HFFc6 (cell line): ENCODE measurements around the gene RUNX1. TPM values are rescaled to one million over a fixed set of nuclear protein-coding genes. Genes with fewer than 3 reads are reported as not detected.

ENCODE experiments used
- DNase-seq: peaks from one replicate; pipeline ENCODE4 v3.0.0-alpha.2; 2018
- H3K27ac Mint-ChIP-seq: 2 replicates; pipeline ENCODE4 v1.8.0; 2020; ENCODE audit warnings: mild to moderate bottlenecking, mixed read lengths
- H3K27me3 Mint-ChIP-seq: 2 replicates; pipeline ENCODE4 v1.8.0; 2021; ENCODE audit warnings: mild to moderate bottlenecking, moderate library complexity, mixed read lengths; ENCODE audit not compliant: insufficient read depth
- H3K36me3 Mint-ChIP-seq: 2 replicates; pipeline ENCODE4 v1.8.0; 2021; ENCODE audit warnings: low read depth, mixed read lengths
- H3K4me1 Mint-ChIP-seq: 2 replicates; pipeline ENCODE4 v1.8.0; 2020; ENCODE audit warnings: low read depth, mixed read lengths
- H3K4me3 Mint-ChIP-seq: 2 replicates; pipeline ENCODE4 v1.8.0; 2020; ENCODE audit warnings: mild to moderate bottlenecking, moderate library complexity, mixed read lengths
- H3K9me3 Mint-ChIP-seq: 2 replicates; pipeline ENCODE4 v1.8.0; 2020; ENCODE audit warnings: mild to moderate bottlenecking, mixed read lengths
- CTCF ChIP-seq: fragments of 200-600 bp; sonication (generic); IDR thresholded peaks from 2 replicates; pipeline ENCODE4 v1.5.0; 2021; ENCODE audit warnings: antibody characterized with exemption, mild to moderate bottlenecking
- total RNA-seq, 6 experiments: library from RNA; stranded (reverse); fragmentation: NEBNext Ultra II Directional; extraction: Animal tissue kit (Norgen Biotek cat#: 25700); gene quantifications; 2 replicates in 1 of 6; 3 replicates in 5 of 6; pipeline ENCODE4 v1.2.3, GENCODE V29; 2021

RUNX1 gene
- total RNA-seq, 6 experiments from 2014 or later = 57.4 to 78.9 (median 61.3) TPM

- DNase-seq = no peak
- Mint-ChIP-seq H3K27ac (no peak overlapping the region), H3K27me3 (0 out of 2 replicates have a peak, but pooled peaks cover 2% of the 10 kb centered on the region), H3K9me3 (no peaks in the 10 kb centered on the region), H3K4me1 (peaks cover 71% of the 10 kb centered on the region), H3K36me3 (peaks cover 53% of the 10 kb centered on the region), H3K4me3 (no peak overlapping the region)
- TF ChIP-seq CTCF = no peak
These were observed 25.6 kb downstream of the RUNX1 start for GRCh38 chr21:35023396-35024070.

DNA sequence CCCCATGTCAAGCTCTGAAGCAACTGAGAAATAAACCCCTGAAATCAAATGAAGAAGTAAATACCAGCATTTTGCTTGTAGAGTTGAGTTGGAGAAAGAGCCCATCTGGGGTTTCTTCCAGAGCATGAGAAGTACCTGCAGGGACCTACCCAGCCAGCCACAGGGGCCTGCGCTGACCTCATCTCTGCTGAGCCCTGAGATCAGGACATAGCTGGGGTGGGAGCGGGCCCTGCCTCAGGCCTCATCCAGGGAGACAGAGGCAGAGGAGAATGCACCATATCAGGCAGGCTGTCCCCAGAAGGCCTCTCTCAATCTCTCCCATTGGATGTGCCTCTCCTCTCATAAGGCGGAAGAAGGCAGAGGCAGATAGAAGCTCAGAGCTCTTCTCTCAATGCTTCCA is 27.6 kb downstream of the RUNX1 start:
- H3K9me3 Mint-ChIP-seq = no peaks in the 10 kb centered on the region
- 0 out of 2 replicates have a peak overlapping the region, but pooled peaks have one; percentile 8 for H3K27ac Mint-ChIP-seq
- H3K36me3 Mint-ChIP-seq = peaks cover 53% of the 10 kb centered on the region
- no peak overlapping the region for H3K4me3 Mint-ChIP-seq
- H3K27me3 Mint-ChIP-seq = 0 out of 2 replicates have a peak, but pooled peaks cover 2% of the 10 kb centered on the region
- TF ChIP-seq CTCF = no peak
- H3K4me1 Mint-ChIP-seq = peaks cover 51% of the 10 kb centered on the region
- no peak for DNase-seq

GRCh38 chr21:35020902-35021301 is 28.2 kb downstream of the RUNX1 start:
- H3K27me3 Mint-ChIP-seq = 0 out of 2 replicates have a peak, but pooled peaks cover 2% of the 10 kb centered on the region
- peak overlapping the region; percentile 52; the same call in 1 of the 2 replicates for H3K27ac Mint-ChIP-seq
- no peak for TF ChIP-seq CTCF
- H3K9me3 Mint-ChIP-seq = no peaks in the 10 kb centered on the region
- peaks cover 51% of the 10 kb centered on the region for H3K36me3 Mint-ChIP-seq
- no peak overlapping the region for H3K4me3 Mint-ChIP-seq
- peak; percentile 41 for DNase-seq
- H3K4me1 Mint-ChIP-seq = peaks cover 45% of the 10 kb centered on the region

GRCh38 chr21:35020436-35020835 is 28.7 kb downstream of the RUNX1 start:
- Mint-ChIP-seq H3K4me1 (peaks cover 41% of the 10 kb centered on the region), H3K36me3 (peaks cover 49% of the 10 kb centered on the region), H3K9me3 (no peaks in the 10 kb centered on the region), H3K27me3 (0 out of 2 replicates have a peak, but pooled peaks cover 2% of the 10 kb centered on the region), H3K27ac (0 out of 2 replicates have a peak overlapping the region, but pooled peaks have one; percentile 20), H3K4me3 (no peak overlapping the region)
- no peak for DNase-seq
- TF ChIP-seq CTCF = no peak

DNA sequence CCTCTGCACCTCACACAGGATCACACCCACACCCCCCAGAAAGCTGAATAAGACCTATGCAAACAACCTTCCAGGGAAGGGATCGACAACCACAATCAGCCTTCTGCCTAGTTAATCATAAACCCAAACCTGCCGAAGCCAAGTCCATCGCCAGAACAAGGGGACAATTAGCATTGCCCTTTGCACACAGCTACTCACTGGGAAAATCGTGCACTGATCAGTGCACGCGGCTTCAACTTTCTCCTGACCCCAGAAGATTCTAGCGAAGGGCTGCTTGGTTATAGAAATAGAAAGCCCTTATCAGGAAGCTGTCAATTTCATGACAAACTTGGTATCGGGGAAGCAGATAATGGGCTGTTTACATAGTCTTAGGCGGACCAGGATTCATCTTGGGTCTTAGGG is 29.5 kb downstream of the RUNX1 start:
- H3K27me3 Mint-ChIP-seq = no peaks in the 10 kb centered on the region
- peaks cover 45% of the 10 kb centered on the region for H3K36me3 Mint-ChIP-seq
- peaks cover 41% of the 10 kb centered on the region for H3K4me1 Mint-ChIP-seq
- no peaks in the 10 kb centered on the region for H3K9me3 Mint-ChIP-seq
- H3K27ac Mint-ChIP-seq = no peak overlapping the region
- H3K4me3 Mint-ChIP-seq = no peak overlapping the region
- DNase-seq = no peak
- no peak for TF ChIP-seq CTCF
